C4-2B (cell line): Measurements from ENCODE around the gene BHLHE23.

Source experiments
- ZFX ChIP-seq: fragments of 450-650 bp; IDR thresholded peaks from 2 replicates; pipeline ENCODE4 v1.6.1; 2017
- TF ChIP-seq, protein P1 (sequence below): fragments of 450-650 bp; conservative IDR thresholded peaks from 2 replicates; pipeline ENCODE4 v1.5.1; 2017; ENCODE audit warnings: mild to moderate bottlenecking

- TF ChIP-seq, protein P1, sequence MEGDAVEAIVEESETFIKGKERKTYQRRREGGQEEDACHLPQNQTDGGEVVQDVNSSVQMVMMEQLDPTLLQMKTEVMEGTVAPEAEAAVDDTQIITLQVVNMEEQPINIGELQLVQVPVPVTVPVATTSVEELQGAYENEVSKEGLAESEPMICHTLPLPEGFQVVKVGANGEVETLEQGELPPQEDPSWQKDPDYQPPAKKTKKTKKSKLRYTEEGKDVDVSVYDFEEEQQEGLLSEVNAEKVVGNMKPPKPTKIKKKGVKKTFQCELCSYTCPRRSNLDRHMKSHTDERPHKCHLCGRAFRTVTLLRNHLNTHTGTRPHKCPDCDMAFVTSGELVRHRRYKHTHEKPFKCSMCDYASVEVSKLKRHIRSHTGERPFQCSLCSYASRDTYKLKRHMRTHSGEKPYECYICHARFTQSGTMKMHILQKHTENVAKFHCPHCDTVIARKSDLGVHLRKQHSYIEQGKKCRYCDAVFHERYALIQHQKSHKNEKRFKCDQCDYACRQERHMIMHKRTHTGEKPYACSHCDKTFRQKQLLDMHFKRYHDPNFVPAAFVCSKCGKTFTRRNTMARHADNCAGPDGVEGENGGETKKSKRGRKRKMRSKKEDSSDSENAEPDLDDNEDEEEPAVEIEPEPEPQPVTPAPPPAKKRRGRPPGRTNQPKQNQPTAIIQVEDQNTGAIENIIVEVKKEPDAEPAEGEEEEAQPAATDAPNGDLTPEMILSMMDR, result no peak
- no peak for TF ChIP-seq ZFX
These were observed 1.1 kb upstream of the BHLHE23 start for GRCh38 chr20:63007646-63008488.
